K562 (cell line): Measurements from ENCODE around the gene RNF167. TPM values are rescaled to one million over a fixed set of nuclear protein-coding genes. Genes with fewer than 3 reads are reported as not detected.

Source experiments
- ARID3B ChIP-seq: fragments of 250-450 bp; sonication (Bioruptor Pico); IDR thresholded peaks from 2 replicates; pipeline ENCODE4 v1.4.0; 2020; ENCODE audit warnings: borderline replicate concordance
- ESRRA ChIP-seq: fragments of 450-650 bp; IDR thresholded peaks from 2 replicates; pipeline ENCODE4 v1.6.1; 2014; ENCODE audit warnings: low read depth, mild to moderate bottlenecking, moderate library complexity, borderline replicate concordance
- FOXK1 ChIP-seq: sonication (generic); formaldehyde crosslinking; IDR thresholded peaks from 2 replicates; pipeline ENCODE4 v1.8.0; 2022; ENCODE audit warnings: missing genetic modification reagents, mild to moderate bottlenecking, borderline replicate concordance
- FOXP1 ChIP-seq: sonication (generic); formaldehyde crosslinking; IDR thresholded peaks from 2 replicates; pipeline ENCODE4 v1.8.0; 2022; ENCODE audit warnings: mild to moderate bottlenecking, missing genetic modification reagents
- HMGN3 ChIP-seq: IDR thresholded peaks from 2 replicates; pipeline ENCODE4 v1.6.1; 2011; ENCODE audit warnings: borderline replicate concordance, low read depth, mild to moderate bottlenecking, mixed read lengths, low read length; ENCODE audit not compliant: insufficient read length; ENCODE audit errors: extremely low read depth
- KDM4B ChIP-seq, 2 experiments: fragments of 450-650 bp in 1 of 2; sonication (generic) in 1 of 2; IDR thresholded peaks; 2 replicates each; pipeline ENCODE4 v1.6.1; 2016 to 2017; ENCODE audit warnings: borderline replicate concordance in 2 of 2, antibody characterized with exemption in 1 of 2, low read depth in 1 of 2, mild to moderate bottlenecking in 1 of 2
- MLX ChIP-seq, 2 experiments: fragments of 450-650 bp in 1 of 2; sonication (generic) in 1 of 2; formaldehyde crosslinking; conservative IDR thresholded peaks; 2 replicates each; pipeline versions ENCODE4 v1.4.0 to v1.8.1; 2020 to 2022; ENCODE audit warnings: mild to moderate bottlenecking in 1 of 2, missing genetic modification reagents in 1 of 2
- PBX2 ChIP-seq, 2 experiments: IDR thresholded peaks in 1 of 2; conservative IDR thresholded peaks in 1 of 2; 2 replicates each; pipeline ENCODE4 v1.6.1; 2016; ENCODE audit warnings: low read depth in 2 of 2, mild to moderate bottlenecking in 1 of 2, missing compliant biosample characterization in 1 of 2, missing genetic modification characterization in 1 of 2, moderate library complexity in 1 of 2
- SMAD3 ChIP-seq: fragments of 450-650 bp; formaldehyde crosslinking; conservative IDR thresholded peaks from 2 replicates; pipeline ENCODE4 v1.4.0; 2020; ENCODE audit warnings: mild to moderate bottlenecking
- SNRNP70 ChIP-seq: fragments of 200-400 bp; formaldehyde crosslinking; optimal IDR thresholded peaks from 2 replicates; pipeline ENCODE3; 2017; ENCODE audit warnings: low read depth, low read length
- ZNF280B ChIP-seq: fragments of 250-450 bp; sonication (Bioruptor Pico); IDR thresholded peaks from 2 replicates; pipeline ENCODE4 v1.5.1; 2021; ENCODE audit warnings: mild to moderate bottlenecking
- ZNF436 ChIP-seq: fragments of 250-450, 450-650 bp; sonication (Bioruptor Pico); formaldehyde crosslinking; IDR thresholded peaks from 2 replicates; pipeline ENCODE4 v1.7.0; 2020; ENCODE audit warnings: mild to moderate bottlenecking
- ZNF512 ChIP-seq: IDR thresholded peaks from 2 replicates; pipeline ENCODE4 v1.6.1; 2016; ENCODE audit warnings: missing genetic modification characterization, missing compliant biosample characterization
- ZNF668 ChIP-seq: fragments of 250-450 bp; sonication (Bioruptor Pico); IDR thresholded peaks from 2 replicates; pipeline ENCODE4 v1.8.0; 2022; ENCODE audit warnings: mild to moderate bottlenecking, inconsistent platforms
- polyA plus RNA-seq, 8 experiments: library from polyadenylated mRNA; depleted of rRNA in 4 of 8; stranded (reverse) in 5 of 8; unstranded in 3 of 8; fragments of >200 nt; fragmentation: Nextera tagmentation in 2 of 8; fragmentation: Illumina TruSeq in 1 of 8; extraction: Ambion mirVana in 2 of 8; extraction: Trizol in 1 of 8; gene quantifications; 2 replicates each; pipeline versions ENCODE4 v1.2.1 to v1.2.3, GENCODE V29; 2011 to 2014; ENCODE audit warnings: inconsistent platforms in 1 of 8, missing spikeins in 1 of 8
- total RNA-seq, 7 experiments: library from RNA; depleted of rRNA in 6 of 7; stranded (reverse); fragments of >200 nt in 6 of 7; fragmentation: Illumina TruSeq in 2 of 7; extraction: Trizol in 2 of 7; gene quantifications; 2 replicates each; pipeline versions ENCODE4 v1.2.1 to v1.2.3, GENCODE V29; 2011 to 2021; ENCODE audit warnings: low replicate concordance in 1 of 7

The RNF167 gene
- total and polyA plus RNA-seq, 9 of the 15 experiments (the other 6 are each of a cell fraction or from before 2014, with no cell fraction given) = 16.5 to 143 (median 45.5) TPM

GRCh38 chr17:4939796-4940554 lies at the start of gene RNF167, which contains the start of gene SLC25A11 (continued):
- TF ChIP-seq PBX2 (CRISPR knock-in tag; IDR thresholded peaks at IDR 0.05; ENCODE audit: low read depth) (no peak), PBX2 (tag; conservative IDR thresholded peaks at IDR 0.05; ENCODE audit: low read depth) (no peak), SNRNP70 (no peak), ZNF668 (CRISPR knock-in tag) (no peak), MLX (CRISPR knock-in tag; conservative IDR thresholded peaks at IDR 0.05) (no peak), KDM4B (IDR thresholded peaks at IDR 0.05; ENCODE audit: borderline replicate concordance in 2 of 2, low read depth in 1 of 2) (no peak), ZNF280B (CRISPR knock-in tag) (no peak), FOXK1 (no peak), ARID3B (no peak), ESRRA (peak; percentile 96), ZNF512 (tag) (no peak), FOXP1 (no peak; the same call in 1 of the 2 replicates), SMAD3 (no peak), HMGN3 (peak; percentile 16), ZNF436 (CRISPR knock-in tag) (no peak)
